ENCODE results near the gene MSI2. TPM values are rescaled to one million over a fixed set of nuclear protein-coding genes. Genes with fewer than 3 reads are reported as not detected.
"Not testable (repeated sequence)": the region's sequence is repeated elsewhere in the genome, so short reads cannot be mapped to it uniquely, and the experiment has no call there.

The MSI2 gene
- total and polyA plus RNA-seq, 2 donors (not counting 1 experiment from before 2014, with no cell fraction given) = 16.1 to 196 TPM

- peaks cover 13% of the 10 kb centered on the region for H3K4me1 Mint-ChIP-seq
- H3K36me3 ChIP-seq (replicated peaks in 1 of 2; ENCODE audit: control extremely low read depth in 1 of 2, control insufficient read depth in 1 of 2, extremely low read depth in 1 of 2, insufficient read depth in 2 of 2, low read length in 1 of 2) = peaks cover 0 to 24% of the 10 kb centered on the region in 2 experiments
- peaks cover 72% of the 10 kb centered on the region for H3K79me2 ChIP-seq (ENCODE audit: control insufficient read depth, insufficient read depth, low read length)
- H3K27me3 Mint-ChIP-seq = no peaks in the 10 kb centered on the region
- POLR2A ChIA-PET = no interaction called here
- peaks cover 5% of the 10 kb centered on the region for H3K9me3 Mint-ChIP-seq (ENCODE audit: insufficient read depth)
- no peak overlapping the region for H3K27ac Mint-ChIP-seq
- no peak overlapping the region for H2AFZ ChIP-seq (ENCODE audit: insufficient read depth, low read depth, low read length, poor library complexity, severe bottlenecking)
- H3K9me3 ChIP-seq (ENCODE audit: control extremely low read depth in 1 of 3, control insufficient read depth in 2 of 3, insufficient read depth in 1 of 3, low read length in 2 of 3) = peaks cover 2 to 8% (median 3%) of the 10 kb centered on the region in 3 donors
- no peaks in the 10 kb centered on the region for H3K27me3 ChIP-seq (replicated peaks in 1 of 4; ENCODE audit: control extremely low read depth in 1 of 4, control insufficient read depth in 3 of 4, insufficient read depth in 4 of 4, low read length in 3 of 4)
- DNase-seq = no peak
- no peak overlapping the region for H3K4me3 Mint-ChIP-seq
- peaks cover 12% of the 10 kb centered on the region for H4K20me1 ChIP-seq (ENCODE audit: control insufficient read depth, insufficient read depth, low read length, poor library complexity, severe bottlenecking)
- H3K27ac ChIP-seq (ENCODE audit: low read length in 2 of 2) = no peak overlapping the region
- peaks cover 3 to 5% of the 10 kb centered on the region in 2 donors for H3K4me1 ChIP-seq (ENCODE audit: control insufficient read depth in 2 of 2, insufficient read depth in 2 of 2, low read length in 2 of 2)
- TF ChIP-seq EZH2 (IDR thresholded peaks at IDR 0.05; ENCODE audit: borderline replicate concordance, insufficient read depth, low read depth, low read length, poor library complexity, severe bottlenecking) (no peak), CTCF (IDR thresholded peaks at IDR 0.05) (no peak)
- no peak overlapping the region for H3K9ac ChIP-seq (ENCODE audit: low read length)
- no peak overlapping the region for H3K4me2 ChIP-seq (replicated peaks; ENCODE audit: low read depth, low read length, poor library complexity, severe bottlenecking)
- no CpG with 5 or more reads among the region's 7 CpGs for whole genome bisulfite sequencing (ENCODE audit: insufficient coverage)
- CTCF ChIA-PET = interaction anchor here (0.6 kb wide), 1 partner anchor 441 kb away, joined by 6 read pairs; no protein-coding TSS in a partner anchor
- no peak for ATAC-seq (ENCODE audit: low read depth)
- intact Hi-C loops (cut with micrococcal nuclease) = no loop called here
- no peak overlapping the region for H3K4me3 ChIP-seq (ENCODE audit: control extremely low read depth in 1 of 5, extremely low read depth in 1 of 5, insufficient read depth in 1 of 5, low read depth in 2 of 5, low read length in 4 of 5)
These were observed 42.9 kb downstream of the MSI2 start for GRCh38 chr17:57299176-57299575.

- H3K4me3 Mint-ChIP-seq; H3K27ac ChIP-seq (ENCODE audit: low read length in 2 of 2); CTCF ChIA-PET; H3K27me3 ChIP-seq (replicated peaks in 1 of 4; ENCODE audit: control extremely low read depth in 1 of 4, control insufficient read depth in 3 of 4, insufficient read depth in 4 of 4, low read length in 3 of 4); H3K4me1 Mint-ChIP-seq; H3K27me3 Mint-ChIP-seq; H3K9me3 ChIP-seq (ENCODE audit: control extremely low read depth in 1 of 3, control insufficient read depth in 2 of 3, insufficient read depth in 1 of 3, low read length in 2 of 3); H4K20me1 ChIP-seq (ENCODE audit: control insufficient read depth, insufficient read depth, low read length, poor library complexity, severe bottlenecking); H3K9me3 Mint-ChIP-seq (ENCODE audit: insufficient read depth); intact Hi-C loops (cut with micrococcal nuclease); H3K27ac Mint-ChIP-seq; H3K4me1 ChIP-seq (ENCODE audit: control insufficient read depth in 2 of 2, insufficient read depth in 2 of 2, low read length in 2 of 2); POLR2A ChIA-PET; H3K9ac ChIP-seq (ENCODE audit: low read length); H2AFZ ChIP-seq (ENCODE audit: insufficient read depth, low read depth, low read length, poor library complexity, severe bottlenecking); H3K4me2 ChIP-seq (replicated peaks; ENCODE audit: low read depth, low read length, poor library complexity, severe bottlenecking); ATAC-seq (ENCODE audit: low read depth); DNase-seq; H3K4me3 ChIP-seq (ENCODE audit: control extremely low read depth in 1 of 5, extremely low read depth in 1 of 5, insufficient read depth in 1 of 5, low read depth in 2 of 5, low read length in 4 of 5): not testable (repeated sequence)
- H3K79me2 ChIP-seq (ENCODE audit: control insufficient read depth, insufficient read depth, low read length) = peaks cover 74% of the 10 kb centered on the region
- WGBS (ENCODE audit: insufficient coverage) = 96% methylated on average over 5 of the region's 7 CpGs
- H3K36me3 ChIP-seq (replicated peaks in 1 of 2; ENCODE audit: control extremely low read depth in 1 of 2, control insufficient read depth in 1 of 2, extremely low read depth in 1 of 2, insufficient read depth in 2 of 2, low read length in 1 of 2) = peaks cover 0 to 24% of the 10 kb centered on the region in 2 experiments
These were observed 44.3 kb downstream of the MSI2 start for GRCh38 chr17:57300592-57300991.

Data from B cell (primary cell).